Panc1 (cell line): ENCODE data around the gene HTR3B. TPM values are rescaled to one million over a fixed set of nuclear protein-coding genes. Genes with fewer than 3 reads are reported as not detected.
A peak's percentile ranks its signal among the peaks of the same experiment; 100 is the strongest.

Experiments
- ATAC-seq: fragments of 200-7000 bp; cut with Tn5 transposase; 2 replicates; pipeline ENCODE4 v1.9.1; 2020; ENCODE audit warnings: mild to moderate bottlenecking, moderate library complexity
- BruUV-seq: library from RNA; stranded (reverse); fragments of 400-500 nt; replicated peaks from 2 replicates; lab custom pipeline; 2021; lab: Mats Ljungman, UMichigan
- CTCF ChIA-PET: fragments of 300-600 bp; sonication (Branson Sonifier 250); formaldehyde crosslinking; loops from one replicate; lab custom pipeline; 2022; ENCODE audit warnings: antibody characterized with exemption; lab: Charles Lee
- POLR2A ChIA-PET: fragments of 300-600 bp; sonication (Branson Sonifier 250); formaldehyde crosslinking; loops from one replicate; lab custom pipeline; 2022; ENCODE audit warnings: antibody characterized with exemption; lab: Charles Lee
- DNase-seq: peaks from one replicate; pipeline ENCODE4 v3.0.0-alpha.2; 2010; ENCODE audit warnings: low read depth, low spot score
- H3K27ac ChIP-seq: 2 replicates; pipeline ENCODE4 v1.5.1; 2011; ENCODE audit warnings: mild to moderate bottlenecking, low read length, inconsistent platforms
- H3K27me3 ChIP-seq: fragments of 200-500 bp; sonication (Bioruptor generic); 2 replicates; pipeline ENCODE4 v1.6.0; 2014; ENCODE audit warnings: low read length, inconsistent platforms; ENCODE audit not compliant: control insufficient read depth, insufficient read depth
- H3K36me3 ChIP-seq: fragments of 200-500 bp; sonication (Bioruptor generic); 2 replicates; pipeline ENCODE4 v1.5.1; 2014; ENCODE audit warnings: inconsistent platforms, mild to moderate bottlenecking, low read length, moderate library complexity; ENCODE audit not compliant: control insufficient read depth, insufficient read depth
- H3K4me1 ChIP-seq: 2 replicates; pipeline ENCODE4 v1.5.1; 2011; ENCODE audit warnings: inconsistent platforms, mild to moderate bottlenecking, low read length, moderate library complexity; ENCODE audit not compliant: control insufficient read depth, insufficient read depth
- H3K4me3 ChIP-seq, 2 experiments: 2 replicates each; pipeline ENCODE4 v1.5.1; 2011 to 2012; ENCODE audit warnings: low read depth in 2 of 2, low read length in 2 of 2, mild to moderate bottlenecking in 2 of 2, inconsistent platforms in 1 of 2, moderate library complexity in 1 of 2
- H3K9me3 ChIP-seq: fragments of 200-500 bp; sonication (Bioruptor generic); 2 replicates; pipeline ENCODE4 v1.5.1; 2014; ENCODE audit warnings: low read depth, mild to moderate bottlenecking, inconsistent platforms, low read length, moderate library complexity; ENCODE audit not compliant: control insufficient read depth, insufficient read depth
- POLR2AphosphoS5 ChIP-seq: IDR thresholded peaks from 2 replicates; pipeline ENCODE4 v1.6.1; 2012; ENCODE audit warnings: mild to moderate bottlenecking, low read depth, low read length, moderate library complexity
- SIN3A ChIP-seq: IDR thresholded peaks from 2 replicates; pipeline ENCODE4 v1.6.1; 2012; ENCODE audit warnings: low read depth, mild to moderate bottlenecking, low read length, moderate library complexity, borderline replicate concordance; ENCODE audit not compliant: insufficient read depth
- TCF7L2 ChIP-seq: IDR thresholded peaks from 2 replicates; pipeline ENCODE4 v1.6.1; 2011; ENCODE audit warnings: mild to moderate bottlenecking, low read depth, low read length, inconsistent platforms
- in situ Hi-C: cut with HindIII; loops from 2 replicates; pipeline ENCODE4 v1.10.0; 2016; ENCODE audit warnings: low sequenced_read_pairs, low pct_unique_long_range_greater_than_20kb
- intact Hi-C: fragments of 100-400 bp; cut with micrococcal nuclease; formaldehyde crosslinking; loops from one replicate; pipeline ENCODE4 v1.10.0; 2022; ENCODE audit not compliant: unreplicated experiment
- total RNA-seq: library from RNA; stranded (reverse); gene quantifications from one replicate; pipeline ENCODE4 v1.2.1, GENCODE V29; 2021; ENCODE audit not compliant: unreplicated experiment
- TF ChIP-seq, protein P1 (sequence below), 2 experiments: IDR thresholded peaks; 2 replicates each; pipeline ENCODE4 v1.6.1; 2011 to 2012; ENCODE audit warnings: low read depth in 2 of 2, control low read depth in 1 of 2, low read length in 1 of 2, mild to moderate bottlenecking in 1 of 2, moderate library complexity in 1 of 2; ENCODE audit not compliant: insufficient read depth in 1 of 2
- TF ChIP-seq, protein P2 (sequence below): fragments of 450-650 bp; IDR thresholded peaks from 2 replicates; pipeline ENCODE4 v1.5.1; 2017; ENCODE audit warnings: mild to moderate bottlenecking

The HTR3B gene
- total RNA-seq, 1 experiment from 2014 or later: not detected

DNA sequence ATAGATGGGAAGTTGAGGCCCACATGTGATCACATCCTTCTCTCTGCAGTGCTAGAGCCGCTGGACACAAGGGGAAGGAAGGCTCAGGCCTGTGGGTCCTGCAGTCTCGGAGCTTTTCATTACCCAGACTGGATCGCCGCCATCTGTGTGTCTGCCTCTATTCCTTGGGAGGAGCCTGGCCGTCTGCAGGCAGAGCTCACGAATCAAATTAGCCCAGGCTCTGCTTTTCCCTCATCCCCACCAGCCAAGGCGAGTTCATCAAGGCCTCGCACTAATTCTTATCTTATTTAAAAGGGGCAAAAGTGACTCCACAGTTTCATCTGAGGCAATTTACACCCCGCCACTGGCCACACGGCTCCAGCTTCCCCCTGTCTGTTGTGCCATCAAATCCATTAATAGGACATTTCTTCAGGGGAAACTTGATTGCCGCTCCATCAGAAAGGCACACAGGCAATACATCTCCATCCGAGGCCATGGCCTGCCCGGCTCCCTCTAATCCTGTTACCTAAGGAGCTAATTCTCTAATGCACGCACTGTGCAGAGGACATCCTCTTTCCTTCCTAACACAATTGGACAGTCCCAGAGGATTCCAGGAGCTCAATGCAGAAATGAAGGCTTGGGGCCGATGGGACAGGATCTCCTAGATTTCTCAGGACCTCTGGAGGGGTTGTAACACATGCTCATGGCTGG, 67.1 kb downstream of the HTR3B start:
- intact Hi-C loops: no loop called here
- no peaks in the 10 kb centered on the region for H3K27me3 ChIP-seq
- no peak for ATAC-seq
- no peak overlapping the region for H3K4me3 ChIP-seq
- H3K36me3 ChIP-seq: no peaks in the 10 kb centered on the region
- POLR2A ChIA-PET: no interaction called here
- no peak for DNase-seq
- H3K9me3 ChIP-seq: no peaks in the 10 kb centered on the region
- CTCF ChIA-PET: interaction anchor here (0.6 kb wide), 1 partner anchor 117 kb away, joined by 6 read pairs; no protein-coding TSS in a partner anchor
- no TSS peak for BruUV-seq
- TF ChIP-seq, protein P1, sequence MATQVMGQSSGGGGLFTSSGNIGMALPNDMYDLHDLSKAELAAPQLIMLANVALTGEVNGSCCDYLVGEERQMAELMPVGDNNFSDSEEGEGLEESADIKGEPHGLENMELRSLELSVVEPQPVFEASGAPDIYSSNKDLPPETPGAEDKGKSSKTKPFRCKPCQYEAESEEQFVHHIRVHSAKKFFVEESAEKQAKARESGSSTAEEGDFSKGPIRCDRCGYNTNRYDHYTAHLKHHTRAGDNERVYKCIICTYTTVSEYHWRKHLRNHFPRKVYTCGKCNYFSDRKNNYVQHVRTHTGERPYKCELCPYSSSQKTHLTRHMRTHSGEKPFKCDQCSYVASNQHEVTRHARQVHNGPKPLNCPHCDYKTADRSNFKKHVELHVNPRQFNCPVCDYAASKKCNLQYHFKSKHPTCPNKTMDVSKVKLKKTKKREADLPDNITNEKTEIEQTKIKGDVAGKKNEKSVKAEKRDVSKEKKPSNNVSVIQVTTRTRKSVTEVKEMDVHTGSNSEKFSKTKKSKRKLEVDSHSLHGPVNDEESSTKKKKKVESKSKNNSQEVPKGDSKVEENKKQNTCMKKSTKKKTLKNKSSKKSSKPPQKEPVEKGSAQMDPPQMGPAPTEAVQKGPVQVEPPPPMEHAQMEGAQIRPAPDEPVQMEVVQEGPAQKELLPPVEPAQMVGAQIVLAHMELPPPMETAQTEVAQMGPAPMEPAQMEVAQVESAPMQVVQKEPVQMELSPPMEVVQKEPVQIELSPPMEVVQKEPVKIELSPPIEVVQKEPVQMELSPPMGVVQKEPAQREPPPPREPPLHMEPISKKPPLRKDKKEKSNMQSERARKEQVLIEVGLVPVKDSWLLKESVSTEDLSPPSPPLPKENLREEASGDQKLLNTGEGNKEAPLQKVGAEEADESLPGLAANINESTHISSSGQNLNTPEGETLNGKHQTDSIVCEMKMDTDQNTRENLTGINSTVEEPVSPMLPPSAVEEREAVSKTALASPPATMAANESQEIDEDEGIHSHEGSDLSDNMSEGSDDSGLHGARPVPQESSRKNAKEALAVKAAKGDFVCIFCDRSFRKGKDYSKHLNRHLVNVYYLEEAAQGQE (IDR thresholded peaks at IDR 0.05; ENCODE audit: insufficient read depth in 1 of 2, low read depth in 2 of 2, low read length in 1 of 2): no peak
- TF ChIP-seq SIN3A (no peak), TCF7L2 (no peak), POLR2AphosphoS5 (no peak)
- TF ChIP-seq, protein P2, sequence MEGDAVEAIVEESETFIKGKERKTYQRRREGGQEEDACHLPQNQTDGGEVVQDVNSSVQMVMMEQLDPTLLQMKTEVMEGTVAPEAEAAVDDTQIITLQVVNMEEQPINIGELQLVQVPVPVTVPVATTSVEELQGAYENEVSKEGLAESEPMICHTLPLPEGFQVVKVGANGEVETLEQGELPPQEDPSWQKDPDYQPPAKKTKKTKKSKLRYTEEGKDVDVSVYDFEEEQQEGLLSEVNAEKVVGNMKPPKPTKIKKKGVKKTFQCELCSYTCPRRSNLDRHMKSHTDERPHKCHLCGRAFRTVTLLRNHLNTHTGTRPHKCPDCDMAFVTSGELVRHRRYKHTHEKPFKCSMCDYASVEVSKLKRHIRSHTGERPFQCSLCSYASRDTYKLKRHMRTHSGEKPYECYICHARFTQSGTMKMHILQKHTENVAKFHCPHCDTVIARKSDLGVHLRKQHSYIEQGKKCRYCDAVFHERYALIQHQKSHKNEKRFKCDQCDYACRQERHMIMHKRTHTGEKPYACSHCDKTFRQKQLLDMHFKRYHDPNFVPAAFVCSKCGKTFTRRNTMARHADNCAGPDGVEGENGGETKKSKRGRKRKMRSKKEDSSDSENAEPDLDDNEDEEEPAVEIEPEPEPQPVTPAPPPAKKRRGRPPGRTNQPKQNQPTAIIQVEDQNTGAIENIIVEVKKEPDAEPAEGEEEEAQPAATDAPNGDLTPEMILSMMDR: no peak
- H3K27ac ChIP-seq: no peak overlapping the region
- in situ Hi-C loops: no loop called here
- no peaks in the 10 kb centered on the region for H3K4me1 ChIP-seq

DNA sequence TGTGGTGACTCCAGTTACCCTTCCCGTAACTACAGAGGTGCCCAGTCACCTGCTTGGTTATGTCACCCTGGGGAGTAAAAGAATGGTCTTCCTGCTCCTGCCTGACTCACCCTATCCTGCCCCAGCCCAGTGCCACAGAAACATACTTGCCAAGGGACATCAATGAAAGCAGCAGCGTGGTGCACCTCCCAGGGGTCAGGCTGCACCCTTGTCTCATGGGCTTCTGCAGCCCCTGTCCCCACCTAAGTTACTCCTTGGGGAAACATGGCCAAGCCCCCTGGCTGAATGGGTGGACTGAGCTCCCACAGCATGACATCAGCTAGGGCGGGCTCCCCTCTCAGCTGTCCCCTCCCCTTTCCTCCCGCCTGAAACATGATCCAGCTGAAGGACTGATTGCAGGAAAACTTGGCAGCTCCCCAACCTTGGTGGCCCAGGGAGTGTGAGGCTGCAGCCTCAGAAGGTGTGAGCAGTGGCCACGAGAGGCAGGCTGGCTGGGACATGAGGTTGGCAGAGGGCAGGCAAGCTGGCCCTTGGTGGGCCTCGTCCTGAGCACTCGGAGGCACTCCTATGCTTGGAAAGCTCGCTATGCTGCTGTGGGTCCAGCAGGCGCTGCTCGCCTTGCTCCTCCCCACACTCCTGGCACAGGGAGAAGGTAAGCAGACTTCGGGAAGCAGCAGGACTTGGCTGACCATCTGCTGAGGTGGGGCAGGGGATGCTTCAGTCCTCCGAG, 70.3 kb downstream of the HTR3B start, which contains the start of gene HTR3A:
Gene HTR3A (plus strand): TSS at position 368 of the 730 bp plus-strand sequence. CDS start 218 bp downstream, at position 586.
- Histone ChIP-seq H3K4me1 (no peaks in the 10 kb centered on the region), H3K9me3 (no peaks in the 10 kb centered on the region), H3K27ac (no peak within 1 kb of the TSS), H3K27me3 (peaks cover 4% of the 10 kb centered on the region; the same call in 1 of the 2 replicates), H3K4me3 (no peak within 1 kb of the TSS), H3K36me3 (no peaks in the 10 kb centered on the region)
- ATAC-seq: peak; percentile 59
- no peak for DNase-seq
- TF ChIP-seq, protein P1 (IDR thresholded peaks at IDR 0.05; ENCODE audit: insufficient read depth in 1 of 2, low read depth in 2 of 2, low read length in 1 of 2): no peak
- TF ChIP-seq SIN3A (no peak), TCF7L2 (no peak), POLR2AphosphoS5 (no peak)
- TF ChIP-seq, protein P2: no peak
- in situ Hi-C loops (no loop called here), intact Hi-C loops (no loop called here)
- CTCF ChIA-PET: interaction anchor here (1.0 kb wide), 1 partner anchor 1316 kb away, joined by 3 read pairs; no protein-coding TSS in a partner anchor
- POLR2A ChIA-PET: no interaction called here
- BruUV-seq: no TSS peak
